ENCODE results near the gene CCDC127.

CCDC127 gene

DNA sequence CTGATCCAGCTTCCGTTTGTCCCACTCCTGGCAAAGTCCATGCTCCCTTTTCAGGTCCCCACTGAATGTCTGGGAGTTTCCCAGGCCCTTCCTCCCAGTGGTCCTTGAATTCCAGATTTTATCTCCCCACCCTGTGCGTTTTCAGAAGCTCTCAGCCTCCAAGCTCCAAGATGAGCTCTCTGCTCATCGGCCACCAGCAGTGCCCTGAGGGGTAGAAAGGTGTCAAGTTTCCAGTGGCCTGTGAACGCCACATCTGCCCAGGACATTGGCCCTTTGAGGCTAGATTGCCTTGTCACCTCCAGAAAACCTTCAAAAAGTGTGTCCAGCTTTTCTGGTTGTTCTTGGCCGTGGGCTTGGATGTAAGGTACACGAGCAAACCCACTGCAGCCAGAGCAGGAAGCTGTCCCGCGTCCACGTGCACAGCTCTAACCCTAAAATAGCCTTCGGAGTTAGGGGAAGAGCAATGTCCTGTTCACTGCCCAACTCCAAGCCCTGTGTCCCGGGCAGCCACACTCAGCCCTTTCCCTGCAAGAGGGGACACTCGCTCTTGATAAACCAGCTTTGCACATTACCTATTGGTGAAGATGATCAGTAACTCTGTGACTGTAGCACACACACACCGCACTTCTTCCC, 37.6 kb downstream of the CCDC127 start:
- Histone ChIP-seq H3K27me3 (ENCODE audit: insufficient read depth, low read depth, severe bottlenecking) (peaks cover 4% of the 10 kb centered on the region), H3K9me3 (ENCODE audit: severe bottlenecking) (no peaks in the 10 kb centered on the region), H3K27ac (no peak overlapping the region), H3K36me3 (no peaks in the 10 kb centered on the region), H3K4me3 (ENCODE audit: low read depth, low read length) (no peak overlapping the region)
- no peak for TF ChIP-seq CTCF (IDR thresholded peaks at IDR 0.05; ENCODE audit: low read depth, low read length)
- no peak for DNase-seq

- peaks cover 4% of the 10 kb centered on the region for H3K27me3 ChIP-seq (ENCODE audit: insufficient read depth, low read depth, severe bottlenecking)
- no peak overlapping the region for H3K27ac ChIP-seq
- no peaks in the 10 kb centered on the region for H3K9me3 ChIP-seq (ENCODE audit: severe bottlenecking)
- no peak overlapping the region for H3K4me3 ChIP-seq (ENCODE audit: low read depth, low read length)
- no peak for TF ChIP-seq CTCF (IDR thresholded peaks at IDR 0.05; ENCODE audit: low read depth, low read length)
- no peak for DNase-seq
- H3K36me3 ChIP-seq, result no peaks in the 10 kb centered on the region
Observed at GRCh38 chr5:179401-179800, 38.6 kb downstream of the CCDC127 start.

- no peak for DNase-seq
- Histone ChIP-seq H3K27me3 (ENCODE audit: insufficient read depth, low read depth, severe bottlenecking) (peaks cover 4% of the 10 kb centered on the region), H3K4me3 (ENCODE audit: low read depth, low read length) (no peak overlapping the region), H3K27ac (no peak overlapping the region), H3K9me3 (ENCODE audit: severe bottlenecking) (no peaks in the 10 kb centered on the region), H3K36me3 (no peaks in the 10 kb centered on the region)
- no peak for TF ChIP-seq CTCF (IDR thresholded peaks at IDR 0.05; ENCODE audit: low read depth, low read length)
Observed at GRCh38 chr5:178110-178509, 39.8 kb downstream of the CCDC127 start.

- H3K27me3 ChIP-seq (ENCODE audit: insufficient read depth, low read depth, severe bottlenecking), result peaks cover 4% of the 10 kb centered on the region
- H3K9me3 ChIP-seq (ENCODE audit: severe bottlenecking), result no peaks in the 10 kb centered on the region
- no peaks in the 10 kb centered on the region for H3K36me3 ChIP-seq
- DNase-seq, result no peak
- TF ChIP-seq CTCF (IDR thresholded peaks at IDR 0.05; ENCODE audit: low read depth, low read length), result no peak
- no peak overlapping the region for H3K27ac ChIP-seq
- H3K4me3 ChIP-seq (ENCODE audit: low read depth, low read length), result no peak overlapping the region
Observed at GRCh38 chr5:176296-176823, 41.6 kb downstream of the CCDC127 start.

GRCh38 chr5:174876-175465, 43.0 kb downstream of the CCDC127 start:
- H3K27ac ChIP-seq, result no peak overlapping the region
- H3K9me3 ChIP-seq (ENCODE audit: severe bottlenecking), result no peaks in the 10 kb centered on the region
- H3K27me3 ChIP-seq (ENCODE audit: insufficient read depth, low read depth, severe bottlenecking), result peaks cover 4% of the 10 kb centered on the region
- H3K36me3 ChIP-seq, result no peaks in the 10 kb centered on the region
- DNase-seq, result no peak
- H3K4me3 ChIP-seq (ENCODE audit: low read depth, low read length), result no peak overlapping the region
- no peak for TF ChIP-seq CTCF (IDR thresholded peaks at IDR 0.05; ENCODE audit: low read depth, low read length)

GRCh38 chr5:174291-174600, 43.7 kb downstream of the CCDC127 start:
- H3K27me3 ChIP-seq (ENCODE audit: insufficient read depth, low read depth, severe bottlenecking), result no peaks in the 10 kb centered on the region

More at GRCh38 chr5:174291-174600, 43.7 kb downstream of the CCDC127 start:
- no peak overlapping the region for H3K4me3 ChIP-seq (ENCODE audit: low read depth, low read length)
- TF ChIP-seq CTCF (IDR thresholded peaks at IDR 0.05; ENCODE audit: low read depth, low read length), result no peak
- no peaks in the 10 kb centered on the region for H3K9me3 ChIP-seq (ENCODE audit: severe bottlenecking)
- H3K36me3 ChIP-seq, result no peaks in the 10 kb centered on the region
- DNase-seq, result no peak
- no peak overlapping the region for H3K27ac ChIP-seq
